ENCODE results near the gene MBD6.

DNA sequence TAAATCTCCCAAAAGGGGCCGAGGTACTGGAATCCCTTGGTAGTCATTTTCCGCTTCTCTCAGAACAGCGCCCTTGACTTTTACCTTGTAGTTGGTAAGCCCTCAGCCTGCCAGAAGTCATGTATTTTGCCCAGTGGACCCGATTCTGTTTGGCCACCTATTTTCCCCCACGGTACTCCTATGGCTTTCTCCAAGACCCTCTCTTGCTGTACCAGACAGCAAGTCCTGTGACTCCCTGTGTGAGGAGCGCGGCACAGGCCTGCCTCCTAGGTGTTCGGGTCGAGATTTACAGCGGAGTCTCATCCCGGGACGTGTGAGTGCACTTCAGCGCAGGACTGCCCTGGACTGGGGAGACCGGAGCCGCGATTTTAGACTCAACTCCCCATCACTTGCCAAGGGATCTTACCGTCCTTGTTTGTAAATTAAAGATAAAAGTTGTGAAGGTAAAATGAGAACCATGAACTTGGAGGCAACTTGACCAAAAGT is 1.1 kb upstream of the MBD6 start:
- TF ChIP-seq, protein P1, sequence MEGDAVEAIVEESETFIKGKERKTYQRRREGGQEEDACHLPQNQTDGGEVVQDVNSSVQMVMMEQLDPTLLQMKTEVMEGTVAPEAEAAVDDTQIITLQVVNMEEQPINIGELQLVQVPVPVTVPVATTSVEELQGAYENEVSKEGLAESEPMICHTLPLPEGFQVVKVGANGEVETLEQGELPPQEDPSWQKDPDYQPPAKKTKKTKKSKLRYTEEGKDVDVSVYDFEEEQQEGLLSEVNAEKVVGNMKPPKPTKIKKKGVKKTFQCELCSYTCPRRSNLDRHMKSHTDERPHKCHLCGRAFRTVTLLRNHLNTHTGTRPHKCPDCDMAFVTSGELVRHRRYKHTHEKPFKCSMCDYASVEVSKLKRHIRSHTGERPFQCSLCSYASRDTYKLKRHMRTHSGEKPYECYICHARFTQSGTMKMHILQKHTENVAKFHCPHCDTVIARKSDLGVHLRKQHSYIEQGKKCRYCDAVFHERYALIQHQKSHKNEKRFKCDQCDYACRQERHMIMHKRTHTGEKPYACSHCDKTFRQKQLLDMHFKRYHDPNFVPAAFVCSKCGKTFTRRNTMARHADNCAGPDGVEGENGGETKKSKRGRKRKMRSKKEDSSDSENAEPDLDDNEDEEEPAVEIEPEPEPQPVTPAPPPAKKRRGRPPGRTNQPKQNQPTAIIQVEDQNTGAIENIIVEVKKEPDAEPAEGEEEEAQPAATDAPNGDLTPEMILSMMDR (IDR thresholded peaks at IDR 0.05; ENCODE audit: low read length): no peak
- TF ChIP-seq EZH2phosphoT487 (IDR thresholded peaks at IDR 0.05; ENCODE audit: low read length) (no peak), EZH2 (optimal IDR thresholded peaks at IDR 0.05; ENCODE audit: low read depth, low read length) (no peak)

Measured in MM.1S (cell line).